Pulmonary artery endothelial cell (primary cell): Measurements from ENCODE around the gene KRTAP3-1. TPM values are rescaled to one million over a fixed set of nuclear protein-coding genes. Genes with fewer than 3 reads are reported as not detected.

Experiments
- DNase-seq: peaks from one replicate; pipeline ENCODE4 v3.0.0-alpha.2; 2011; ENCODE audit warnings: low read depth, low spot score
- total RNA-seq: library from RNA; depleted of rRNA; stranded (reverse); fragments of >200 nt; gene quantifications from 2 replicates; pipeline ENCODE4 v1.2.3, GENCODE V29; 2014

KRTAP3-1 gene
- total RNA-seq, 1 donor from 2014 or later, result not detected

GRCh38 chr17:40980117-40980516 lies 28.8 kb downstream of the KRTAP3-1 start:
- no peak for DNase-seq

DNA sequence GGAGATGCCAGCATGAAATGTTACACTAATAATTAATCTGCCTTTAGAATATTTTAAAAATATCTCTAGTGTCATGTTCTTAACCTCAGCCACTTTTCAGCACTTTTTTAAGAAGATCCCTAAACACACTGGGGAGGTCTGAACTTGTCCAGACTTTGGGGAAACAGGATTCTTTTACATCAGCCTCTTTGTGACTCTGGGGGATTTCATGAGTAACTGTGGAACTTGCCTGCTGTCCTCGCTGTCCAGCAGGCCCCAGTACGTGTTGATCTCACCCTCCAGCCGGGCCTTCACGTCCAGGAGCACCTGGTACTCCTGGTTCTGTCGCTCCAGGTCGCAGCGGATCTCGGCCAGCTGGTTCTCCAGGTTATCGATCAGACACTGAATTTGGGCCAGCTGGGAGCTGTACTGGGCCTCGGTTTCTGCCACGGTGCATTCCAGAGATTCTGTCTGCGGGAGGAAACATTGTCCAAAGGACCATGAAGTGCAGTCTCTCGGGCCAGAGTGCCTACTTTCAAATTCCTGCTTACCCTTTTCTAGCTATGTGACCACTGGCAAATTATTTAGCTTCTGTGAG lies 30.3 kb downstream of the KRTAP3-1 start:
- DNase-seq, result no peak

GRCh38 chr17:40975516-40975915 lies 33.4 kb downstream of the KRTAP3-1 start:
- DNase-seq, result no peak

- no peak for DNase-seq
Observed at GRCh38 chr17:40974366-40974765, 34.6 kb downstream of the KRTAP3-1 start.

GRCh38 chr17:40967582-40967981 lies 41.3 kb downstream of the KRTAP3-1 start:
- DNase-seq, result no peak

DNA sequence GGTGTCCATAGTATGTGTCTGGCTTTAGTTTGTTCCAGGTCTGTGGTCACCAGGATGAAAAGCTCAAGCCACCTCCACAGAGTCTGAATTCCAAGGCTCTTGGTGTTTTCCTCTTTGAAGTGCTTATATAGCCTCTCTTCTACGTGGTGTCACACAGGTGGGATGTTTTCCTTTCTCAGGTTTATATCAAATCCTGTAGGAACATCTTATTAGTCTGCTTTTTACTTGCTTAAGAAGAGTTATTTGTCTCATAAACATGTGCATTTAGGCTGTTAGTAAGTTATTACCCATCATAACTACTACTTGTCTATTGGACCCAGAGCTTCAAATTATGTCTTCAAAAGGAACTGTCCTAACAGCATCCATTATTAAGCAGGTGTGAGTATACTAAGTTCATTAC lies 42.1 kb downstream of the KRTAP3-1 start, which contains the start of gene KRT39:
KRT39 (minus strand) TSS at position 101 of the 400 bp plus-strand sequence; CDS start at position 9, 92 bp downstream.
- no peak for DNase-seq

- DNase-seq, result no peak
Observed at GRCh38 chr17:40963838-40964237, 45.1 kb downstream of the KRTAP3-1 start.

DNA sequence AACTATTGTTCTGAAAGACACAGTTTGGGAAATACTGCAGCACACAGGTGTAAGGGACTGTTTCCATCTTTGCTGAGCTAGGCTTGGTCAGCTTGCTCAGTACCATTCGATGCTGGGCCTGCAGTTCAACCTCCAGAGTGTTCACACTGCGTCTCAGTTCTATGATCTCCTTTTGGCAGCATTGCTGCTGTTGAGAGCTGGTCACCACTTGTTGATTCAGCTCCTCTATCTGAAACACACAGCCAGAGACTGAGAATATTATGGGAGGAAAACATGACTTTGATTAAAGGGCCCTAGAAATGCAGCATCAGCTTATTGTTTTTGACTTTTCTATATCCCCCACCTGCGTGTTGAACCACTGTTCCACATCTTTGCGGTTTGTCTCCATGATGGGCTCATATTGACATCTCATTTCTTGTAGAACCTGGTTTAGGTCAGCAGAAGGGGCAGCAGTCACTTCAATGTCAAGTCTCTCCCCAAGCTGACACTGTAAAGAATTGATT lies 46.8 kb downstream of the KRTAP3-1 start:
- DNase-seq, result no peak

GRCh38 chr17:40961591-40961990 lies 47.3 kb downstream of the KRTAP3-1 start:
- no peak for DNase-seq

GRCh38 chr17:40960144-40960543 lies 48.8 kb downstream of the KRTAP3-1 start:
- no peak for DNase-seq

Other genes with a start within 250 kb of the KRTAP3-1 start
- gene KRT26, start 236.9 kb downstream of the KRTAP3-1 start, total RNA-seq, result not detected in 2 replicates
- not detected in 2 replicates for gene KRT27, start 226.6 kb downstream of the KRTAP3-1 start, total RNA-seq
- gene KRT28, start 209.2 kb downstream of the KRTAP3-1 start, total RNA-seq, result not detected in 2 replicates
- gene KRT10, start 186.5 kb downstream of the KRTAP3-1 start, total RNA-seq, result 3.4 and 3.9 TPM in 2 replicates
- not detected in 2 replicates for gene KRT12, start 141.9 kb downstream of the KRTAP3-1 start, total RNA-seq
- gene KRT20, start 123.9 kb downstream of the KRTAP3-1 start, total RNA-seq, result not detected in 2 replicates
- not detected in 2 replicates for gene KRT23, start 71.5 kb downstream of the KRTAP3-1 start, total RNA-seq
- gene KRT39, start 42.2 kb downstream of the KRTAP3-1 start, total RNA-seq, result not detected in 2 replicates
- gene KRT40, start 24.8 kb downstream of the KRTAP3-1 start, total RNA-seq, result not detected in 2 replicates
- gene KRTAP3-3, start 15.0 kb downstream of the KRTAP3-1 start, total RNA-seq, result not detected in 2 replicates
- gene KRTAP3-2, start 9.2 kb downstream of the KRTAP3-1 start, total RNA-seq, result not detected in 2 replicates
- gene KRTAP1-5, start 18.1 kb upstream of the KRTAP3-1 start, total RNA-seq, result not detected in 2 replicates
- gene KRTAP1-4, start 21.1 kb upstream of the KRTAP3-1 start, total RNA-seq, result not detected in 2 replicates
- not detected in 2 replicates for gene KRTAP1-3, start 25.7 kb upstream of the KRTAP3-1 start, total RNA-seq
- not detected in 2 replicates for gene KRTAP1-1, start 32.3 kb upstream of the KRTAP3-1 start, total RNA-seq
- not detected in 2 replicates for gene KRTAP2-1, start 38.2 kb upstream of the KRTAP3-1 start, total RNA-seq
- gene KRTAP2-2, start 46.1 kb upstream of the KRTAP3-1 start, total RNA-seq, result not detected in 2 replicates
- gene KRTAP2-3, start 51.0 kb upstream of the KRTAP3-1 start, total RNA-seq, result not detected in 2 replicates
- gene KRTAP2-4, start 56.8 kb upstream of the KRTAP3-1 start, total RNA-seq, result not detected in 2 replicates
- not detected in 2 replicates for gene KRTAP4-7, start 75.0 kb upstream of the KRTAP3-1 start, total RNA-seq
- gene KRTAP4-8, start 89.0 kb upstream of the KRTAP3-1 start, total RNA-seq, result not detected in 2 replicates
- gene KRTAP4-16, start 93.1 kb upstream of the KRTAP3-1 start, total RNA-seq, result not detected in 2 replicates
- gene KRTAP4-9, start 96.3 kb upstream of the KRTAP3-1 start, total RNA-seq, result not detected in 2 replicates
- gene KRTAP4-11, start 109.2 kb upstream of the KRTAP3-1 start, total RNA-seq, result not detected in 2 replicates
- gene KRTAP4-12, start 115.1 kb upstream of the KRTAP3-1 start, total RNA-seq, result not detected in 2 replicates
- not detected in 2 replicates for gene KRTAP4-6, start 131.4 kb upstream of the KRTAP3-1 start, total RNA-seq
- not detected in 2 replicates for gene KRTAP4-5, start 140.7 kb upstream of the KRTAP3-1 start, total RNA-seq
- gene KRTAP4-4, start 151.6 kb upstream of the KRTAP3-1 start, total RNA-seq, result not detected in 2 replicates
- gene KRTAP4-3, start 159.1 kb upstream of the KRTAP3-1 start, total RNA-seq, result not detected in 2 replicates
- not detected in 2 replicates for gene KRTAP4-2, start 169.1 kb upstream of the KRTAP3-1 start, total RNA-seq
- not detected in 2 replicates for gene KRTAP4-1, start 175.8 kb upstream of the KRTAP3-1 start, total RNA-seq
- gene KRTAP9-1, start 180.8 kb upstream of the KRTAP3-1 start, total RNA-seq, result not detected in 2 replicates
- not detected in 2 replicates for gene KRTAP9-2, start 217.5 kb upstream of the KRTAP3-1 start, total RNA-seq
- gene KRTAP9-3, start 223.3 kb upstream of the KRTAP3-1 start, total RNA-seq, result not detected in 2 replicates
- not detected in 2 replicates for gene KRTAP9-8, start 228.9 kb upstream of the KRTAP3-1 start, total RNA-seq
- not detected in 2 replicates for gene KRTAP9-4, start 240.6 kb upstream of the KRTAP3-1 start, total RNA-seq
- not detected in 2 replicates for gene KRTAP9-9, start 246.3 kb upstream of the KRTAP3-1 start, total RNA-seq